ENCODE measurements around the gene CD9.

- TF ChIP-seq RARB (CRISPR knock-in tag; IDR thresholded peaks at IDR 0.05) (no peak), PPARA (CRISPR knock-in tag; IDR thresholded peaks at IDR 0.05; ENCODE audit: borderline replicate concordance) (no peak), ARNTL (CRISPR knock-in tag; IDR thresholded peaks at IDR 0.05; ENCODE audit: borderline replicate concordance, low read depth) (no peak), PATZ1 (CRISPR knock-in tag; IDR thresholded peaks at IDR 0.05; ENCODE audit: borderline replicate concordance) (no peak), ZFP30 (CRISPR knock-in tag; IDR thresholded peaks at IDR 0.05) (no peak), ZC3H10 (CRISPR knock-in tag; IDR thresholded peaks at IDR 0.05) (no peak), ZNF565 (CRISPR knock-in tag; conservative IDR thresholded peaks at IDR 0.05; ENCODE audit: low read depth) (no peak), ZFP3 (CRISPR knock-in tag; IDR thresholded peaks at IDR 0.05) (no peak)
- TF ChIP-seq, protein P1, sequence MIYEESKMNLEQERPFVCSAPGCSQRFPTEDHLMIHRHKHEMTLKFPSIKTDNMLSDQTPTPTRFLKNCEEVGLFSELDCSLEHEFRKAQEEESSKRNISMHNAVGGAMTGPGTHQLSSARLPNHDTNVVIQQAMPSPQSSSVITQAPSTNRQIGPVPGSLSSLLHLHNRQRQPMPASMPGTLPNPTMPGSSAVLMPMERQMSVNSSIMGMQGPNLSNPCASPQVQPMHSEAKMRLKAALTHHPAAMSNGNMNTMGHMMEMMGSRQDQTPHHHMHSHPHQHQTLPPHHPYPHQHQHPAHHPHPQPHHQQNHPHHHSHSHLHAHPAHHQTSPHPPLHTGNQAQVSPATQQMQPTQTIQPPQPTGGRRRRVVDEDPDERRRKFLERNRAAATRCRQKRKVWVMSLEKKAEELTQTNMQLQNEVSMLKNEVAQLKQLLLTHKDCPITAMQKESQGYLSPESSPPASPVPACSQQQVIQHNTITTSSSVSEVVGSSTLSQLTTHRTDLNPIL (CRISPR knock-in tag; IDR thresholded peaks at IDR 0.05; ENCODE audit: low read depth): no peak
These were observed 4.3 kb upstream of the CD9 start for GRCh38 chr12:6195665-6196535.

Measured in SK-N-SH treated with all-trans-retinoic acid at 6 μM for 48 hours (cell line).